Effector CD4-positive, alpha-beta T cell (primary cell): ENCODE results near the gene DDX1.
"Not testable (repeated sequence)": the region's sequence is repeated elsewhere in the genome, so short reads cannot be mapped to it uniquely, and the experiment has no call there.

Source experiments
- DNase-seq: peaks from one replicate; pipeline ENCODE4 v3.0.0-alpha.2; 2020

Gene DDX1

GRCh38 chr2:15678909-15679308 lies 87.2 kb downstream of the DDX1 start:
- no peak for DNase-seq

GRCh38 chr2:15679386-15679924 lies 87.8 kb downstream of the DDX1 start:
- no peak for DNase-seq

DNA sequence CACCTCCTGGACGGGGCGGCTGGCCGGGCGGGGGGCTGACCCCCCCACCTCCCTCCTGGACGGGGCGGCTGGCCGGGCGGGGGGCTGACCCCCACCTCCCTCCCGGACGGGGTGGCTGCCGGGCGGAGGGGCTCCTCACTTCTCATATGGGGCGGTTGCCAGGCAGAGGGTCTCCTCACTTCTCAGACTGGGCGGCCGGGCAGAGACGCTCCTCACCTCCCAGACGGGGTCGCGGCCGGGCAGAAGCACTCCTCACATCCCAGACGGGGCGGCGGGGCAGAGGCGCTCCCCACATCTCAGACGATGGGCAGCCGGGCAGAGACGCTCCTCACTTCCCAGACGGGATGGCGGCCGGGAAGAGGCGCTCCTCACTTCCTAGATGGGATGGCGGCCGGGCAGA lies 88.5 kb downstream of the DDX1 start:
- DNase-seq = not testable (repeated sequence)
